HG03432 (cell line): ENCODE data around the gene SNAP47.
A peak's percentile ranks its signal among the peaks of the same experiment; 100 is the strongest.

Experiments used
- ATAC-seq: cut with Tn5 transposase; IDR thresholded peaks from one replicate; pipeline ENCODE4 v1.9.1; 2021; ENCODE audit warnings: mild to moderate bottlenecking, moderate library complexity; ENCODE audit not compliant: unreplicated experiment

The SNAP47 gene

GRCh38 chr1:227781314-227781930, 46.2 kb downstream of the SNAP47 start:
- no peak for ATAC-seq

GRCh38 chr1:227782226-227782625, 47.0 kb downstream of the SNAP47 start:
- no peak for ATAC-seq

DNA sequence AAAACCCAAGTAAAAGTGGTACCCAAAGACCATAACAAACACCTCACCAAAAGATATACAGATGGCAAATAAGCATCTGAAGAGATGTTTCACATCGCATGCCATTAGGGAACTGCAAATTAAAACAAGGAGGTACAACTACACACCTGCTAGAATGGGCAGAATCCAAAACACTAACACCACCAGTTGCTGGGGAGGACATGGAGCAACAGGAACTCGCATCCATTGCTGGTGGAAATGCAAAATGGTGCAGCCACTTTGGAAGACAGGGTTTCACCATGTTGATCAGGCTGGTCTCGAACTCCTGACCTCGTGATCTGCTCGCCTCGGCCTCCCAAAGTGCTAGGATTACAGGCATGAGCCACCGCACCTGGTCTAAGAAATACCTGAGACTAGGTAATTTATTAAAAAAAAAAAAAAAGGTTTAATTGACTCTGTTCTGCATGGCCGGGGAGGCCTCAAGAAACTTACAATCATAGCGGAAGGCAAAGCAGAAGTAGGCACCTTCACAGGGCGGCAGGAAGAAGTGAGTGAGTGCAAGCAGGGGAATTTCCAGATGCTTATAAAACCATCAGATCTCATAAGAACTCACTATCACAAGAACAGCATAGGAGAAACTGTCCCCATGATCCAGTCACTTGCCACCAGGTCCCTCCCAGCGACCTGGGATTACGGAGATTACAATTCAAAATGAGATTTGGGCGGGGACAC, 50.0 kb downstream of the SNAP47 start:
- ATAC-seq: no peak

GRCh38 chr1:227785805-227786671, 50.8 kb downstream of the SNAP47 start:
- ATAC-seq: no peak

GRCh38 chr1:227786673-227787512, 51.7 kb downstream of the SNAP47 start:
- ATAC-seq: no peak

- ATAC-seq: peak; percentile 94
Measured at GRCh38 chr1:227787513-227788270, 52.5 kb downstream of the SNAP47 start.

DNA sequence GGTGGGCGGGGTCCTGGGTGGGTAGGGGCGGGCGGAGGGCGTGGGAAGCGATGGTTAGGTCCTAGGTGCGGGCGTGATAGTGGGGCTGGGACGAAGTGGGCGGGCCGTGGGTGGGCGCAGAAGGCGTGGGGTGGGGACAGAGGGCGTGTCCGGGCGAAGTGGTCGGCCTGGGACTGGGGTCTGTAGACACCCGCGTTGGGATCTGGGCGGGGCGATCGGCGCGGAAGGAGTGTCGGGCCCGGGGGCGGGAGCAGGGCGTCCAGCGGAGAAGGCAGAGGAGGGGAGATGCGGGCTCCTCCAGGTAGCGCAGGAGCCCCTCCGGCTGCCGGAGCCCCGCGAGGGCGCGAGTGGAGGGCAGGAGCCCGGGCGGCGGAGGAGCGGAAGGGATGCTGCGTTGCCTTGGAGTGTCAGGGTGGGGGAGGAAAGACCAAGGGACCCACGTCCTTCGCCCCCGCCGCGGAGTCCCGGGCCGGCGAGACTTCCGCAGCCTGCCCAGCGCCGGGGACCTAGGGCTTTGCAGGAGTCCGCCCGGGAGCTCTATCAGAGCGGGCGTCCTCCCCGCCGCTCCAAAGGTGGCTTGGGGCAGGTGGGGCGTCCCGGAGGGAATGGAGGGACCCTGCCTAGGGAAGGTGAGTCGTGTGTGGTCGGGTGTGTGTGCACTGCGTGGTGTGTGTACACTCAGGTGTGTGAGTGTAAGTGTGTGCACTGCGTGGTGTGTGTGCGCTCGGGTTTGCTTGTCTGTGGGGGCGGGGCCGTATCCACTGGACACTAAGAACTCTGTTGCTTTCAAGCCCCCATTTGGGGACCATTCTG, 53.2 kb downstream of the SNAP47 start:
- ATAC-seq: peak; percentile 65

DNA sequence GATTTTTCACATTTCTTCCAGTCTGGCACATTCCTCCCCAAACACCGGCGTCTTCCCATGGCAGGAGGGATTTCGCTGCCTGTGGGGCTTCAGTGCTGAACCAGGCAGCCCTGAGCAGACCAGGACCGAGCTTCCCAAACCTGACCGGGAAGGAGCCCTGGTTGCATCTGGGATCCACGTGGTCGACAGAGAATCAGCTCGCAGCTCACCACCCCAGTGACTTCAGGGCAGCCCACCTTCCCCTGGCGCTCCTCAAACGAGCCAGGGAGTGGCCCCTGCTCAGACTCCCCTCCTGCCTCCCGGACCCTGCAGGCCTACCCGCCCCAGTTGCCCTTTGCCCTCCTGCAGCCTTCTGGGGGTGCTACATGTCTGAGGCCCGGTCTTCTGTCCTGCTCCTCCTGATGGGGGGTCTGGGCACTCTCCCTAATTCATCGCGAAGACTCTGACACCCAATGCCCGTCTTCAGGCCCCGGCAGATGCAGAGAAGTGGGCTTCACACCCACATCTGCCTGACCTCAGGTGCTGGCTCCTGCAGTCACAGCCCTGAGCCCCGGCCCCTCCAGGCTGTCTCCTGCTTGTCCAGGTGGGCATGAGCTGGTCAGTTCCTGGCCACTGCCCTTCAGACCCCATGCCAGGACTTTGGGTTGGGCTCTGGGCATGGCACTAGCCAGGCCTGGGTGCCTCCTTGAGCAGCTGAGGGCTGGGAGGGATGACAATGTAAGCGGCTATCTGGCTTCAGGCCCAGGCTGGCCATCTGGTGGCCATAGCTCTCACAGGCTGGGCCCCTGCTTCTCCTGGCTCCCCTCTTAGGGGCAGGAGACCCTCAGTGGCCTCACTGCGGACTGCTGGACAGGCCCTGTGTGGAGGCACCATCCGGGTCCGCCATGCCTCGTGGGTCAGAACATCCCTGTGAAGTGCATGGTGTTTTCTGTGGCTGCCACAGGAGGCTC, 54.1 kb downstream of the SNAP47 start:
- no peak for ATAC-seq

DNA sequence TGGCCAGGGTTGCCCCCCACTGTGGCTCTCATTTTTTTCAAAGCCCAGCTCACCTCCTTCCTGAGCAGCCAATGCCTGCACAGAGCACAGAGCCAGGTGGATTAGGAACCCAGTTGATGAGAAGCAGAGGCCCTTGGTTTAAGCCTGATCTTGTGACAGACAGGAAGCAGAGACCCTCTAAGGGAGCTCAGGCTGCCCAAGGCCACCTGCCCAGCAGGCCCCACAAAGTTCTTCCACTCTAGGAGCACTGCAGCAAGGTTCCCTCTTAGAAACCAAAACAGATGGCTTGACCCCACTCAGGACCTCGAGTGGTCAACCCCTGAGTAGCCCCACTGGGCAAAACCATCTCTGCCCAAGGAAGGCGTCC, 54.8 kb downstream of the SNAP47 start:
- no peak for ATAC-seq

- no peak for ATAC-seq
Measured at GRCh38 chr1:227790868-227791267, 55.6 kb downstream of the SNAP47 start.

GRCh38 chr1:227791425-227792143, 56.3 kb downstream of the SNAP47 start:
- ATAC-seq: no peak

DNA sequence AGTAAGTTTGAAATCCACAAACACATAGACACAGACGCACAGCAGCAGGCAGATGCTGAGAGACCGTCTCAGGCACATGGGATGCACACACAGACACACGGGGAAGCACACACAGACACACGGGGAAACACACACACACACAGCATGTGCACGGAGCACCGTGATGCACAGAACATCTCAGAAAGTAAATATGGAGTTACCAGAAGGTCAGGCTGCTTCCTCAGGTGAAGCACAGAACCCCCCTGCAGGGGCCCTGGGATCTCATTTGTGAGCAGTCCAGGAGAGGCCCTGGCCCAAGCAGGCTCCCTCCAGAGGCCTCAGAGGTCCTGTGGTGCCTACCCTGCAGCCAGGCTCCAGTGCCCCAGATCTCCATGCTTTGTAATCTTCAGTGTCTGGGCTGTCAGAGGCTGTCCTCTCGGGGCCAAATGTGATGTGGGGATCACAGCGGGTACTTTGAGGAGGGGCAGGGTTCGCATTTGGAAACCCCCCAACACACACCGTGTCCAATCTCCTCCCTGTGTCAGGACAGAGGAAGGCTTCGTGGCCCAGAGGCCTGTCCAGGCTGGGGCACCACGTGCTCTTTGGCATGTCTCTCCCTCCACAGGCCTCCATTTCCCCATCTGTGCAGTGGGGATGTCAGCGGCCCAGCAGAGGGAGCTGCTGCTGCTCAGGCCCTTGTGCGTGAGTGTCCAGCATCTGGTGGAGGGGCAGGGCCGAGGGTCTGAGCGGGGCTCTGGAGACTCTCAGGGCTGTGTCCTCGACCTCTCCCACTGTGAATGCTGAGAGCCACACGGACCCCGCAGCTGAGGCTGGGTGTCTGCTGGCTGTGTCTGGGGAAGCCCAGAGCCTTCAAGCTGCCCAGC, 57.2 kb downstream of the SNAP47 start:
- no peak for ATAC-seq

- ATAC-seq: no peak
Measured at GRCh38 chr1:227793079-227793947, 58.1 kb downstream of the SNAP47 start.

DNA sequence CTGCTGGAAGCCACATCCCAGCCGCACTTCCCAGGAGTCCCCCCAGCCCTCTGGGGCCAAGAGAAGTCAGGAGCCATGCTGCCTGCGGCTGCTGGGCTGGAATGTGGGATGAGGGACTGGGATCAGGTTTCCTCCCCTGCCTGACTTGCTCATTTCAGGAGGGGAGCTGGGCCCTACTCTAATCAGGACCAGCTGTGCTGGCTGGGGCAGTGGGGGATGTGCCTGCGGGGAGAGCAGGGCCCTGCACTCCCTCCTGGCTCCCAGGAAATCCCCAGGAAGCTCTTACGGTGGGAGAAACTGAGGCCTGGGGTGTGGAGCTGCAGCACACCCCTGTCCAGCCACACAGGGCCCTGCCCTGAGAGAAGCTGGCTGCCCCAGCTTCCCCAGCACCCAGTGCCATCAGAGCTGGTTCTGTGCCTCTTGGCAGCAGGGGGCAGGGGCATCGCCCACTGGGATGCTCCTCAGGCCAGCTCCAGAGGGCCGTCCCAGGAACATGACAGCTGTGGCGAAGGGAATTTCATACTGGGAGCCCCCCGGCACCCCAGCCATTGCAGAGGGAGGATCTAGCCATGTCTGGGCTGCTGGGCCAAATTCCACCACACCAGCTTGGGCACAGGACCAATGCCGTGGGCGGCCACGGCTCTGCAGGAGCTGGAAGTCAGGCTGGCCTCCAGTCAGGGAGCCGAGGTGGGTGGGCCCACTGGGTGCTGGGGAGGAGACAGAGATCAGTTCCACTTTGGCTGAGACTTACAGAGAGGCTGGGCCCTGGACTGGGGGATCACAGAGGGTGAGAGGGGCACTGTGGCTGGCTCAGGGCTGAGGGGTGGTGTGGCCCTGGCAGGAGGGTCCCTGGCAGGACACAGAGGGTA, 58.9 kb downstream of the SNAP47 start:
- no peak for ATAC-seq

DNA sequence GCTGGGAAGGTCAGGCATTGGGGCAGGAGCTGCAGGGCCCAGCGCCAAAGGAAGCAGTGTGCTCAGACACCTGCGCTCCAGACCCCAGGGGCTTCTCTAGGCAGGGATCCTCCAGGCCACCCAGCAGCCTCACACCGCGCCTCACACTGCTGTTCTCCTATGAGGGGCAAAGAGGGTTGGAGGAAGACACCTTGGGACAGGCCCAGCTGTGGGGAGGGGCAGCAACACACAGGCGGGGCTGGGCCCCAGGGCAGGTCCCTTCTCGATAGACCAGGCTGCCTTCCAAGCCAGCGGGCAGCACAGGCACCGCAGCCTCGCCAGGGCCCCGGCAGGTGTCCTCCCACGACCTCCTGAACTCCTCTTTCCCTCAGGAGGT, 59.6 kb downstream of the SNAP47 start:
- no peak for ATAC-seq
